Stimulated activated CD4-positive, alpha-beta T cell treated with anti-CD3 and anti-CD28 coated beads, TNF-alpha, amount 100 ng/mL, for 48 hours (primary cell): ENCODE measurements around the gene ABCC12.

ENCODE experiments used
- DNase-seq, 3 donors: peaks; one replicate each; pipeline ENCODE4 v3.0.0-alpha.2; 2020; ENCODE audit warnings: low read depth in 3 of 3

ABCC12 gene

GRCh38 chr16:48132696-48133095, 23.1 kb downstream of the ABCC12 start:
- DNase-seq: no peak

GRCh38 chr16:48131201-48131935, 24.4 kb downstream of the ABCC12 start:
- no peak for DNase-seq

- no peak for DNase-seq
Observed at GRCh38 chr16:48129926-48130325, 25.9 kb downstream of the ABCC12 start.

GRCh38 chr16:48128769-48129168, 27.0 kb downstream of the ABCC12 start:
- no peak for DNase-seq

GRCh38 chr16:48126801-48127644, 28.8 kb downstream of the ABCC12 start:
- no peak for DNase-seq

- DNase-seq: no peak
Observed at GRCh38 chr16:48125888-48126287, 29.9 kb downstream of the ABCC12 start.

GRCh38 chr16:48124266-48124665, 31.5 kb downstream of the ABCC12 start:
- DNase-seq: no peak

- DNase-seq: peak; percentile 29 to 71 (median 57)
Observed at GRCh38 chr16:48123104-48123788, 32.5 kb downstream of the ABCC12 start.

- DNase-seq: no peak
Observed at GRCh38 chr16:48121276-48121675, 34.5 kb downstream of the ABCC12 start.

- DNase-seq: no peak
Observed at GRCh38 chr16:48118841-48119240, 37.0 kb downstream of the ABCC12 start.

- DNase-seq: peak; percentile 29 to 47 (median 35)
Observed at GRCh38 chr16:48117217-48118105, 38.3 kb downstream of the ABCC12 start.

- no peak for DNase-seq
Observed at GRCh38 chr16:48115299-48115698, 40.5 kb downstream of the ABCC12 start.

GRCh38 chr16:48114410-48114809, 41.4 kb downstream of the ABCC12 start:
- no peak for DNase-seq

- DNase-seq: no peak
Observed at GRCh38 chr16:48113471-48113870, 42.3 kb downstream of the ABCC12 start.

GRCh38 chr16:48113001-48113400, 42.8 kb downstream of the ABCC12 start:
- DNase-seq: no peak

- no peak for DNase-seq
Observed at GRCh38 chr16:48112600-48112999, 43.2 kb downstream of the ABCC12 start.

GRCh38 chr16:48110982-48111381, 44.8 kb downstream of the ABCC12 start:
- DNase-seq: no peak

- DNase-seq: no peak
Observed at GRCh38 chr16:48110000-48110399, 45.8 kb downstream of the ABCC12 start.

GRCh38 chr16:48109475-48109874, 46.3 kb downstream of the ABCC12 start:
- DNase-seq: no peak

GRCh38 chr16:48106446-48106845, 49.3 kb downstream of the ABCC12 start:
- DNase-seq: no peak
